Activated CD8-positive, alpha-beta T cell treated with anti-CD3 and anti-CD28 coated beads, Interleukin-2, amount 10 ng/mL, durations not matched to agents 7 days and 5 days (primary cell): ENCODE data around the gene ULK4. TPM values are rescaled to one million over a fixed set of nuclear protein-coding genes. Genes with fewer than 3 reads are reported as not detected.

ENCODE experiments used
- ATAC-seq: fragments of 150-1000 bp; cut with Tn5 transposase; one replicate; pipeline ENCODE4 v1.10.0; 2021; ENCODE audit warnings: moderate library complexity
- CTCF ChIA-PET: fragments of 350-600 bp; sonication (Branson Sonifier 250); formaldehyde crosslinking; loops from one replicate; lab custom pipeline; 2021; ENCODE audit warnings: antibody characterized with exemption; lab: Charles Lee
- POLR2A ChIA-PET: fragments of 350-600 bp; sonication (Branson Sonifier 250); formaldehyde crosslinking; loops from one replicate; lab custom pipeline; 2021; ENCODE audit warnings: antibody characterized with exemption; lab: Charles Lee
- DNase-seq: peaks from one replicate; pipeline ENCODE4 v3.0.0-alpha.2; 2020
- H3K27ac Mint-ChIP-seq: one replicate; pipeline ENCODE4 v1.8.0; 2021; ENCODE audit warnings: mild to moderate bottlenecking, mixed read lengths
- H3K27me3 Mint-ChIP-seq: one replicate; pipeline ENCODE4 v1.8.0; 2021; ENCODE audit warnings: low read depth, mixed read lengths
- H3K36me3 Mint-ChIP-seq: one replicate; pipeline ENCODE4 v1.8.0; 2021; ENCODE audit warnings: low read depth, mixed read lengths
- H3K4me1 Mint-ChIP-seq: one replicate; pipeline ENCODE4 v1.8.0; 2021; ENCODE audit warnings: low read depth, mixed read lengths
- H3K4me3 Mint-ChIP-seq: one replicate; pipeline ENCODE4 v1.8.0; 2021; ENCODE audit warnings: mild to moderate bottlenecking, mixed read lengths
- H3K9me3 Mint-ChIP-seq: one replicate; pipeline ENCODE4 v1.8.0; 2022; ENCODE audit warnings: mixed read lengths; ENCODE audit not compliant: insufficient read depth
- total RNA-seq, 2 experiments: library from RNA; stranded (reverse); gene quantifications; one replicate each; pipeline ENCODE4 v1.2.3, GENCODE V29; 2021

ULK4 gene
- total RNA-seq, 2 experiments from 2014 or later, result 10.5 to 12.3 TPM

DNA sequence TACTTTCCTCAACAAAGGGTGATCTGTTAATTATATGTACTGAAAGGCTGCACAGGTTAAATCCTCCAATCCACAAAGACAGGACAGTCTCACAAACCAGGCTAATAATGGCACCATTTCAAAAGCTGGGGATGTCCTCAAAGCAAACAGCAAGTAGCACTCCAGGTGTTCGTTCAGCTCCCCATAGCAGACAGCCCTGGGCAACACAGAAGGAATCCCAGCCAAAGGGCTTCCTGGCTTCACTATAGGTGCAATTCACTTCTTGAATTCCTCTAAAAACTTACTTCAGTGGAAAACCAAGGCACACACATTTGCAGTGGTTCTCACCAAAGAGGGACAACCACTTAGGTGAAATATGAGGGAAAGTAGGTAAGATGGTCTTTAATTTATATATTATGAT is 595.9 kb downstream of the ULK4 start:
- no peaks in the 10 kb centered on the region for H3K27me3 Mint-ChIP-seq
- CTCF ChIA-PET, result no interaction called here
- no peaks in the 10 kb centered on the region for H3K36me3 Mint-ChIP-seq
- POLR2A ChIA-PET, result no interaction called here
- no peak overlapping the region for H3K27ac Mint-ChIP-seq
- no peak overlapping the region for H3K4me3 Mint-ChIP-seq
- ATAC-seq (no peak), DNase-seq (no peak)
- H3K4me1 Mint-ChIP-seq, result no peaks in the 10 kb centered on the region
- H3K9me3 Mint-ChIP-seq, result peaks cover 5% of the 10 kb centered on the region

DNA sequence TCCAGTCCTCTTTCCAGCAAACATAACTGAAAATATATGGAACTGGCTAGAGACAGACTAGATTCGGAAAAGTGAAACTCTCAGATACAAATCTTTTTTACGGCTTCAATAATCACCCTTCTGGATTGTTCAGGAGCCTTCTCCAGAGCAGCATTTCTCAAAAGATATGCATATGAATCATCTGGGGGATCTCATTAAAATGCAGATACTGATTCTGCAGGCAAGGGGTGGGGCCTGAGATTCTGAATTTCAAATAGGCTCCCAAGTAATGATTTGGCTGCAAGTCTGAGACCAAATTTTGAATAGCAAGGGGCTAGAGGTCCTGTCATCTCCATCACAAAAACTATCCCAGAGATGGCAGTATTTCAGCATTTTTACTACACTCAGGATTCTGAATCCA is 597.2 kb downstream of the ULK4 start:
- Mint-ChIP-seq H3K27ac (no peak overlapping the region), H3K4me3 (no peak overlapping the region), H3K27me3 (no peaks in the 10 kb centered on the region), H3K36me3 (no peaks in the 10 kb centered on the region), H3K9me3 (no peaks in the 10 kb centered on the region), H3K4me1 (no peaks in the 10 kb centered on the region)
- DNase-seq, result no peak
- CTCF ChIA-PET, result no interaction called here
- POLR2A ChIA-PET, result no interaction called here
- no peak for ATAC-seq

DNA sequence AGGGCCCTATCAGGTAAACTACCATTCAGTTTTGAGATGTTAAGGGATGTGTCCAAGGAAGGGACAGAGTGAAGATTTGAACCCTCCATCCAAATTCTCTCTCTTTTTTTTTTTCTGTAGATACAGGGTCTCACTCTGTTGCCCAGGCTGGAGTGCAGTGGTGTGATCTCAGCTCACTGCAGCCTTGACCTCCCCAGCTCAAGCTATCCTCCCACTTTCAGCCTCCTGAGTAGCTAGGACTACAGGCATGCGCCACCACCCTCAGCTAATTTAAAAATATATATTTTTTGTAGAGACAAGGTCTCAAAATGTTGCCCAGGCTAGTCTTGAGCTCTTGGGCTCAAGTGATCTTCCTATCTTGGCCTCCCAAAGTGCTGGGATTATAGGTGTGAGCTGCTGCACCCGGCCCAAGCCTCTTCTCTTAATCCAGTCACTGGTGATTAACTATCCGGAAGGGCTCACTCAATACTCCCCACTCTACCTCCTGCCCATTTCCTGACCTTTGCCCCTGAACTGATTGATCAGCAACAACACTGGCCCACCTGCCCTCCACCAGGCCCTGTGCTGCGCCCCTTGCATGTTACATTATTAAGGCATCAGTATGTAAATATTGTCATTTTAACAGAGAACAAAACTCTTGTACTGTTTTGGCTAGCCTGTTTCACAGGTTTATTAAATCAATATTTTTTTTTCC is 597.9 kb downstream of the ULK4 start:
- H3K27ac Mint-ChIP-seq, result no peak overlapping the region

DNA sequence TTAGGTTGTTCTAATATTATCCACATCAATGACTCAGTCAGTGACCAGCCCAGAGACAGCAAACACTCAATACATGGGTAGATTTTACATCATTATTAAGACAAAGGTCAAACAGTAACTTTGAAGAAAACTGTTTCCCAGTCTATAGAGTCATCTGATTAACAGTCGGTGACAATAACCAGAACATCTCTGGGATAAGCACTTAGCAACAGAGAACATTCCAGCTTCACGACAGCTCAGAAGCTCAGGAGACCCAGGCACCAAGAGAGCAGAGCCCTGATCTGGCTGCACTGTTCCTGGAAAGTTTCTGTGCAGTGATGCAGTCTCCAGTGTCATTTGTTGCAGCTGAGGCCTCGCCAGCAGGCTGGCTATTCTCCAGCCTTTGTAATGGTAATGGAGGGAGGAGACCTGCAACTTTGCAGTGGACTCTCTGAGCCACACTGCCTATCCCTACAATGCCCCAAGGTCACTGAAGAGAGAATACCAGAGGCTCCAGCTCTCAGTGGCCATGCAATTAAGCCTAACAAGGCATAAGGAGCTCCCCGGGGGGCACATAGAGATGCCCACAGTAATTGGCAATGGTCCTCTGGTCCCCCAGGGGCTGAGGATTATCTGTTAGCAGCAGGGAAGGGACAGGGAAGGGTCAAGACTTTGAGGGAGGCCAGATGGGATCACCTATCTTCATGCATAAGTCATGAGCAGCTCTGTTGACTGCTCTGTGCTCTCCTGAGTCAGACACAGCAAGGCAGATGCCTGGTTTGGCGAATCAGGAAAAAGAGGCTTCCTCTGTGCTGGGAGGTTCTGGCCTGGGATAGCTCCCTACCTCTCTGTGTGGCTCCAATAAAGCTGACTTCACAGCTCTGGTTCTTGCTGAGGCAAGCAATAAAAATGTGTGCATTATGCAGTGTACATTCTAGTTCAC is 599.0 kb downstream of the ULK4 start:
- H3K9me3 Mint-ChIP-seq, result no peaks in the 10 kb centered on the region
- no peak overlapping the region for H3K4me3 Mint-ChIP-seq
- DNase-seq (no peak), ATAC-seq (no peak)
- ChIA-PET CTCF (no interaction called here), POLR2A (no interaction called here)
- H3K27me3 Mint-ChIP-seq, result no peaks in the 10 kb centered on the region
- H3K27ac Mint-ChIP-seq, result no peak overlapping the region
- no peaks in the 10 kb centered on the region for H3K4me1 Mint-ChIP-seq
- H3K36me3 Mint-ChIP-seq, result no peaks in the 10 kb centered on the region

More for the DNA sequence above, 597.9 kb downstream of the ULK4 start:
- ChIA-PET POLR2A (no interaction called here), CTCF (no interaction called here)
- no peak for DNase-seq
- H3K4me3 Mint-ChIP-seq, result no peak overlapping the region
- no peaks in the 10 kb centered on the region for H3K27me3 Mint-ChIP-seq
- H3K4me1 Mint-ChIP-seq, result no peaks in the 10 kb centered on the region
- ATAC-seq, result no peak
- H3K9me3 Mint-ChIP-seq, result no peaks in the 10 kb centered on the region
- no peaks in the 10 kb centered on the region for H3K36me3 Mint-ChIP-seq

DNA sequence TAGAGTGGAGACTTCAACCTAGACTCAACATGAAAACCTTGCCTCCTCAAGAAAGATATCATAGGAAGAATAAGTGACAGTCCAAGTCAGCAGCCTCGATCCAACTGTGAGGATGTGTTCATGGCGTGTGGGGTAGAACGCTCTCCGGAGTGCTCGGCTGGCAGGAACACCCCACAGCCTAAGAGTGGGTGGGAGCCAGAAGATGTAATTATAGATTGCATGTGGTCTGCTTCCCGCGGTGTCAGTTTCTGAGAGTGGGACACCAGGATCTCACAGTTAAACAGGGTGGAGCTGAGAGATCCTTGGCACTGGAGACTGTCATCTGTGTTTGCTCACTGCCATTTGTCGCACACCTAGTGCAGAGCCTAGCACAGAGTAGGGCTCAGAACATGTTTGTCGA is 604.6 kb downstream of the ULK4 start:
- ATAC-seq, result no peak
- ChIA-PET CTCF (no interaction called here), POLR2A (no interaction called here)
- no peak overlapping the region for H3K27ac Mint-ChIP-seq
- no peaks in the 10 kb centered on the region for H3K27me3 Mint-ChIP-seq
- no peak overlapping the region for H3K4me3 Mint-ChIP-seq
- H3K36me3 Mint-ChIP-seq, result no peaks in the 10 kb centered on the region
- no peaks in the 10 kb centered on the region for H3K9me3 Mint-ChIP-seq
- no peaks in the 10 kb centered on the region for H3K4me1 Mint-ChIP-seq
- no peak for DNase-seq

DNA sequence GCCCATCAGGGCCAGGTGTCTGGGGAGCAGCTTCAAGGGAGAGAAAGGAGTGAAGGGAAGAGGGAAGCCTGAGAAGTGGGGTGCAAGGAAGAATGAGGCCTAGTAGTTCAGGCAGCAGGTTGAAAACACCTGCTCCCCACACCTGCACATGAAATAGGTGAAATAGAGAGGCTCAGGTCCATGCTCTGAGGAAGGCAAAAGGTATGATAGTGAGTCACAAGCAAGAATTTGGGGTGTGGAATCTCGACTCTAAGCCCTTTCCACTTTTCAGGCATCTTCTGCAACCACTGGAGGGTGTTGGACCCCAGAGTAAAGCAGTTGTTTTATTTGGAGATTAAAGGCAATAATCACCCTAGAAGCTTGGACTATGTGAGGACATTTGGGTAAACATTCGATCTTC is 605.1 kb downstream of the ULK4 start:
- ChIA-PET POLR2A (no interaction called here), CTCF (no interaction called here)
- H3K4me3 Mint-ChIP-seq, result no peak overlapping the region
- H3K9me3 Mint-ChIP-seq, result no peaks in the 10 kb centered on the region
- DNase-seq (no peak), ATAC-seq (no peak)
- H3K36me3 Mint-ChIP-seq, result no peaks in the 10 kb centered on the region
- no peaks in the 10 kb centered on the region for H3K27me3 Mint-ChIP-seq
- H3K4me1 Mint-ChIP-seq, result no peaks in the 10 kb centered on the region
- H3K27ac Mint-ChIP-seq, result no peak overlapping the region

DNA sequence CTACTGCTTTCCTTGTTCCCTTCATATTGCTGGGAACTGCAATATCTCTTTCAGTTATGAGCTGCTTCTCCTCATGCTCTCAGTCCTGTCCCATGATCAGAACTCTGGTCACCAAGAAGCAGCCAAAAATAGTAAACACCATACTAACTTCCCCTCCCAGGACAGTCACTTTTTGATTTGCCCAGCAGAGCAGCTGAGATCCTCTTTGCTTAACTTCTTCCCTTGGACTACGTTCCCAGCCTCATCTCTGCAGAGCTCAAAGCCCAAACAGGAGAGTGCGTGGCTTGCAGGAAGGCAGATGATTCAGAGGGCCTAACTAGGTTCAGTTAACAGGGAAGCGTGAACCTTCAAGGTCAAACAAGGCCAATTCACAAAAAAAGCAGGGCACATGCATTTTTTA is 609.4 kb downstream of the ULK4 start:
- CTCF ChIA-PET, result no interaction called here

DNA sequence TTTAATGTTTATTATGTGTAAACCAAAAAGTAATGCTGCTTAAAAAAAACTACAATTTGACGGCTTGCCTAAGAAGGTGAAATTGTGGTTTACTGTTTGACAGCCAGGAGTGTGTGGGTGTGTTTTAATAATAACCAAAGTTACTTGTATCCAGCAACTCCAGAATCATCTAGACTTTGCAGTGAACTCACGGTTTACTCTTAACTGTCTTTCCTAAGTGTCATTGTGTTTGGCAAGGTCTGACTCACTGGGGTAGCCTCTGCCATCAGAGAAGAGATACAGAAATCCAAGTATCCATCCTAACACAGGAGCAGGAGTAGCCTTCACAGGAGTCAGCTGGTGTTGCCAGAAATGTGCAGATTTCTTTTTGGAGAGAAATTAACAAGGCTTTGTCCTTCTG is 611.5 kb downstream of the ULK4 start:
- H3K27me3 Mint-ChIP-seq, result no peaks in the 10 kb centered on the region
- CTCF ChIA-PET, result no interaction called here

More for the DNA sequence above, 609.4 kb downstream of the ULK4 start:
- Mint-ChIP-seq H3K27me3 (no peaks in the 10 kb centered on the region), H3K36me3 (no peaks in the 10 kb centered on the region), H3K27ac (no peak overlapping the region), H3K4me3 (no peak overlapping the region), H3K4me1 (no peaks in the 10 kb centered on the region), H3K9me3 (no peaks in the 10 kb centered on the region)
- no peak for ATAC-seq
- POLR2A ChIA-PET, result no interaction called here
- DNase-seq, result no peak

DNA sequence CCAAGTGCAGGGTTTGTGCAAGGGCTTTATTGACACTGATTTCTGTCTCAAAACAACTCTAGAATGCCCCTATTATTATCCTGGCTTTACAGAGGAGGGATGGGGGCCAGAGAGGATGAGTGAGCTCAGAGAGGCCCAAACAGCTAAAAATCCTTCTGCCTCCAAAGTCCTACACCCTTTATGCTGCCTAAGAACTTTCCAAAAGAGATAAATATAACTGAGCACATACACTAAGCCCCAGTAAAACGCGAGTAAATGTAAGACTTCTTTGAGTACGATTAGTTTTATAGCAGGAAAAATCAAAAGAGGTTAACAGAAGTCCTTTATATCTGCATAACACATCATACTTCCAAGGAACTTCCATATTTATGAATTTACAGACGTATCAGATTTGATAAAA is 613.5 kb downstream of the ULK4 start:
- ChIA-PET CTCF (interaction anchor here (1.0 kb wide), 1 partner anchor 13 kb away, joined by 5 read pairs; no protein-coding TSS in a partner anchor), POLR2A (no interaction called here)
- H3K27me3 Mint-ChIP-seq, result no peaks in the 10 kb centered on the region
- no peaks in the 10 kb centered on the region for H3K4me1 Mint-ChIP-seq
- no peaks in the 10 kb centered on the region for H3K9me3 Mint-ChIP-seq
- ATAC-seq (no peak), DNase-seq (no peak)
- no peak overlapping the region for H3K27ac Mint-ChIP-seq
- no peak overlapping the region for H3K4me3 Mint-ChIP-seq
- H3K36me3 Mint-ChIP-seq, result no peaks in the 10 kb centered on the region

More for the DNA sequence above, 611.5 kb downstream of the ULK4 start:
- no peak overlapping the region for H3K4me3 Mint-ChIP-seq
- H3K4me1 Mint-ChIP-seq, result no peaks in the 10 kb centered on the region
- H3K27ac Mint-ChIP-seq, result no peak overlapping the region
- no peaks in the 10 kb centered on the region for H3K36me3 Mint-ChIP-seq
- no peaks in the 10 kb centered on the region for H3K9me3 Mint-ChIP-seq
- POLR2A ChIA-PET, result no interaction called here
- DNase-seq (no peak), ATAC-seq (no peak)

DNA sequence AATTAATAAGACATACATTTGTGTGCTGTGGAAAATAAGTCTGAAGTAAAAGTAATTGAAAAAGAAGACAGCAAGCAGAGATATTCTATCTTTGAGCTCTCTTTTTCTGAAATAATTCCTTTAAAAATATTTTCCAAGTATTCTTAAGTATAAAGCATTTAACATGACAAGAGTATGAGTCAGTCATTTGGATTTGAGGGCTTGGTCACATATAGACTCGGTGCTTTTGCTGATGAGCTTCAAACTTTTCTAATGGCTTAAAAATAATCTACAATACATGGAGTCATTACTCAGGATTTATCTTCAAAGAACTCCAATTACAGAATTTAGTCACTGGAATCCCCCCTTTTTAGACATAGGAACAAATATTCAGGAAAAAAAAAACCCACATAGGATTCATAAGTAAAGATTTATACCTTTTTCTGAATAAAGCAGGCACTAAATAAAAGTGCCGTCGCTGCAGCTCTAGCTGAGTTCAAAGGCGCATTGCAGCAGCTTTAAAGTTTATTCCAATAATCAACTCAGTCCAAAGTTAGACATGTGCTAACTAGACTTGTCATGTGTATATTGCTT is 615.1 kb downstream of the ULK4 start:
- no peak for ATAC-seq
- CTCF ChIA-PET, result no interaction called here

DNA sequence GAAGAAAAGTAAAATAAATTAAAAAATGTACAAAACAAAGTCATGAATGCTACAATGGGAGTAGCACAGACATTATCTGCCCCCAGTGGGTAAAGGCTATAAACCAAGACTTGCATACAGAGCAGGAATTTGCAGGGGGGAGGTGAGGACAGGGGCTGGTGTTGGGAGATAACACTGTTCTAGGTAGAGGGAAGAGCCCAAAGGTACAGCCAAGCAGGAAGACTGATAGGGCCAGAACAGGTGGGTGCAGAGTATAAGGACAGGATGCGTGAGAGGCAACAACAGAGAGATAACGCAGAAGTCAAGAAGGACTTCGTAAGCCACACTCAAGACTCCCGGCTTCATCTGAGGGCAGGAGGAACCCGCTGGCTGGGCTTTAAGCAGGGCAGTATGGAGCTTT is 616.1 kb downstream of the ULK4 start:
- H3K27me3 Mint-ChIP-seq, result no peaks in the 10 kb centered on the region
- no peaks in the 10 kb centered on the region for H3K36me3 Mint-ChIP-seq
- no peaks in the 10 kb centered on the region for H3K4me1 Mint-ChIP-seq
- H3K9me3 Mint-ChIP-seq, result no peaks in the 10 kb centered on the region
- ChIA-PET CTCF (no interaction called here), POLR2A (no interaction called here)
- no peak for DNase-seq
- H3K27ac Mint-ChIP-seq, result no peak overlapping the region
- ATAC-seq, result no peak
- H3K4me3 Mint-ChIP-seq, result no peak overlapping the region

More for the DNA sequence above, 615.1 kb downstream of the ULK4 start:
- POLR2A ChIA-PET, result no interaction called here
- no peak overlapping the region for H3K27ac Mint-ChIP-seq
- H3K27me3 Mint-ChIP-seq, result no peaks in the 10 kb centered on the region
- no peak for DNase-seq
- no peaks in the 10 kb centered on the region for H3K36me3 Mint-ChIP-seq
- no peaks in the 10 kb centered on the region for H3K4me1 Mint-ChIP-seq
- no peaks in the 10 kb centered on the region for H3K9me3 Mint-ChIP-seq
- H3K4me3 Mint-ChIP-seq, result no peak overlapping the region

DNA sequence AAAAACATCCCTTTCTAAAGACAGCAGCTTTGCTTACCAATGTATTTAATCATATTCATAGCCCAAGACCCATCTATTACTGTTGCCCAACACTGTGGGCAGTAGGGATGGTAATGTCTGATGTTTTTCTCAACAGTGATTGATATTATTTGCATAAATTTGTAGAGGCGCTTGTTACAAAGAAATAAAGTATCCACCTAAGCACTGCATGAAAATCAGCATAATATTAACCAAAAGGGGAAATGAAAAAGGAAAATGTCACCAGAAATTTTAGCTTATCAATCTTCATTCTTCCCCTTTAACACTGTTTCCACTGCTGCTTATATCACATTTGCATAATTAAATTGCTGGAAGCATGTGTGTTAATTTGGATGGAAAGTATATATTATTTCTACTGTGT is 622.1 kb downstream of the ULK4 start:
- Mint-ChIP-seq H3K4me3 (no peak overlapping the region), H3K27ac (no peak overlapping the region), H3K4me1 (no peaks in the 10 kb centered on the region), H3K27me3 (no peaks in the 10 kb centered on the region), H3K9me3 (no peaks in the 10 kb centered on the region), H3K36me3 (no peaks in the 10 kb centered on the region)
- POLR2A ChIA-PET, result no interaction called here
- CTCF ChIA-PET, result no interaction called here
- ATAC-seq (no peak), DNase-seq (no peak)
